Transverse colon (tissue), 4 donors: ENCODE results near the gene SMIM3.

Experiments used
- CTCF ChIP-seq, 5 experiments: fragments of 200-600 bp in 3 of 5; fragments of 450-650 bp in 2 of 5; sonication (generic) in 3 of 5; IDR thresholded peaks; 1 replicate in 2 of 5; 2 replicates in 3 of 5; pipeline ENCODE4 v1.5.1; 2016 to 2017; ENCODE audit warnings: antibody characterized with exemption in 5 of 5, inconsistent platforms in 3 of 5, mild to moderate bottlenecking in 2 of 5, moderate library complexity in 1 of 5
- EP300 ChIP-seq: sonication (generic); formaldehyde crosslinking; IDR thresholded peaks from one replicate; pipeline ENCODE4 v1.6.1; 2017; ENCODE audit warnings: antibody characterized with exemption, low read depth
- POLR2A ChIP-seq: fragments of 450-650 bp; IDR thresholded peaks from one replicate; pipeline ENCODE4 v1.6.1; 2016; ENCODE audit warnings: antibody characterized with exemption, mild to moderate bottlenecking, moderate library complexity
- POLR2AphosphoS5 ChIP-seq, 3 donors: sonication (generic); formaldehyde crosslinking; IDR thresholded peaks; one replicate each; pipeline ENCODE4 v1.6.1; 2016; ENCODE audit warnings: antibody characterized with exemption in 3 of 3

- TF ChIP-seq CTCF (IDR thresholded peaks at IDR 0.05) (no peak), EP300 (no peak), POLR2A (no peak), POLR2AphosphoS5 (IDR thresholded peaks at IDR 0.05) (no peak)
Measured at GRCh38 chr5:150729859-150730258, 48.7 kb upstream of the SMIM3 start.
